H1 (cell line): Measurements from ENCODE around the gene SNU13. TPM values are rescaled to one million over a fixed set of nuclear protein-coding genes. Genes with fewer than 3 reads are reported as not detected.

ENCODE experiments used
- CTCF ChIA-PET: fragments of 300-600 bp; sonication (Branson Sonifier 250); formaldehyde crosslinking; loops from one replicate; lab custom pipeline; 2021; ENCODE audit not compliant: partially characterized antibody; lab: Charles Lee
- POLR2A ChIA-PET: fragments of 300-600 bp; sonication (Branson Sonifier 250); formaldehyde crosslinking; loops from one replicate; lab custom pipeline; 2021; ENCODE audit warnings: inconsistent platforms; ENCODE audit not compliant: partially characterized antibody; lab: Charles Lee
- DNase-seq, 2 experiments: peaks; one replicate each; pipeline versions ENCODE4 v3.0.0 to v3.0.0-alpha.2; 2010 to 2022; ENCODE audit warnings: low spot score in 2 of 2, low read depth in 1 of 2, mixed read lengths in 1 of 2
- FAIRE-seq: peaks from 2 replicates; lab custom pipeline; 2011; peaks lifted over from hg19 to GRCh38; lab: Jason Lieb, UNC
- H2AFZ ChIP-seq: 2 replicates; pipeline ENCODE4 v1.8.1; 2012; ENCODE audit warnings: low read length, inconsistent platforms
- H2AK5ac ChIP-seq: 2 replicates; pipeline ENCODE4 v1.6.1; 2013; ENCODE audit warnings: low read depth, low read length
- H2BK120ac ChIP-seq: replicated peaks from 2 replicates; pipeline ENCODE3; 2013; ENCODE audit warnings: low read depth, low read length, inconsistent platforms
- H2BK12ac ChIP-seq: 2 replicates; pipeline ENCODE4 v1.6.1; 2013; ENCODE audit warnings: low read depth, low read length
- H2BK15ac ChIP-seq: 2 replicates; pipeline ENCODE4 v1.6.1; 2013; ENCODE audit warnings: low read length
- H2BK20ac ChIP-seq: 2 replicates; pipeline ENCODE4 v1.6.1; 2013; ENCODE audit warnings: low read length
- H2BK5ac ChIP-seq: 2 replicates; pipeline ENCODE4 v1.6.1; 2013; ENCODE audit warnings: low read depth, low read length
- H3K14ac ChIP-seq: 2 replicates; pipeline ENCODE4 v1.6.1; 2013; ENCODE audit warnings: inconsistent platforms; ENCODE audit not compliant: insufficient read length
- H3K18ac ChIP-seq: 2 replicates; pipeline ENCODE4 v1.6.1; 2013; ENCODE audit warnings: low read length; ENCODE audit errors: extremely low read depth
- H3K23ac ChIP-seq: 2 replicates; pipeline ENCODE4 v1.6.1; 2013; ENCODE audit warnings: inconsistent platforms; ENCODE audit not compliant: insufficient read length
- H3K23me2 ChIP-seq: 2 replicates; pipeline ENCODE4 v1.6.1; 2013; ENCODE audit warnings: low read depth, low read length
- H3K27ac ChIP-seq: 2 replicates; pipeline ENCODE4 v1.6.1; 2011; ENCODE audit warnings: low read depth, low read length, inconsistent platforms
- H3K27me3 ChIP-seq, 4 experiments: replicated peaks in 1 of 4; 1 replicate in 1 of 4; 2 replicates in 3 of 4; pipeline versions ENCODE4 v1.6.1 to v1.8.1; 2011 to 2013; ENCODE audit warnings: low read length in 3 of 4, mild to moderate bottlenecking in 3 of 4, inconsistent platforms in 2 of 4, mixed read lengths in 2 of 4, moderate library complexity in 1 of 4; ENCODE audit not compliant: control insufficient read depth in 3 of 4, insufficient read depth in 3 of 4; ENCODE audit errors: extremely low read depth in 1 of 4
- H3K36me3 ChIP-seq, 4 experiments: 2 replicates each; pipeline versions ENCODE4 v1.6.1 to v1.8.1; 2011 to 2013; ENCODE audit warnings: mild to moderate bottlenecking in 4 of 4, low read length in 3 of 4, moderate library complexity in 2 of 4, control low read depth in 1 of 4, inconsistent platforms in 1 of 4; ENCODE audit not compliant: insufficient read depth in 4 of 4, control insufficient read depth in 2 of 4
- H3K4ac ChIP-seq: replicated peaks from 2 replicates; pipeline ENCODE3; 2013; ENCODE audit warnings: low read length, low read depth, mixed read lengths, inconsistent platforms; ENCODE audit not compliant: insufficient read length
- H3K4me1 ChIP-seq, 4 experiments: replicated peaks in 1 of 4; 1 replicate in 1 of 4; 2 replicates in 3 of 4; pipeline versions ENCODE4 v1.6.1 to v1.8.1; 2011 to 2013; ENCODE audit warnings: low read length in 3 of 4, inconsistent platforms in 2 of 4, mixed read lengths in 1 of 4; ENCODE audit not compliant: insufficient read depth in 4 of 4, control insufficient read depth in 3 of 4
- H3K4me2 ChIP-seq, 2 experiments: 2 replicates each; pipeline versions ENCODE4 v1.6.1 to v1.8.1; 2011 to 2013; ENCODE audit warnings: low read depth in 2 of 2, low read length in 2 of 2, control low read depth in 1 of 2, inconsistent platforms in 1 of 2, mild to moderate bottlenecking in 1 of 2; ENCODE audit not compliant: insufficient read depth in 1 of 2
- H3K4me3 ChIP-seq, 4 experiments: fragments of 200-600, 300-600 bp in 1 of 4; sonication (generic), shearing (Covaris generic), sonication (Bioruptor Twin) in 1 of 4; 2 replicates each; pipeline versions ENCODE4 v1.5.1 to v1.8.1; 2011 to 2016; ENCODE audit warnings: low read length in 4 of 4, low read depth in 3 of 4, control low read depth in 2 of 4, inconsistent platforms in 2 of 4, mild to moderate bottlenecking in 2 of 4, mixed read lengths in 1 of 4, moderate library complexity in 1 of 4; ENCODE audit not compliant: insufficient read depth in 2 of 4; ENCODE audit errors: extremely low read depth in 1 of 4
- H3K56ac ChIP-seq: replicated peaks from 2 replicates; pipeline ENCODE3; 2013; ENCODE audit warnings: low read depth, mild to moderate bottlenecking, mixed read lengths, low read length, inconsistent platforms; ENCODE audit not compliant: insufficient read length
- H3K79me1 ChIP-seq: 2 replicates; pipeline ENCODE4 v1.6.1; 2013; ENCODE audit warnings: low read depth, low read length, control low read depth
- H3K79me2 ChIP-seq, 2 experiments: 2 replicates each; pipeline versions ENCODE4 v1.6.1 to v1.8.1; 2012 to 2013; ENCODE audit warnings: low read length in 2 of 2, mild to moderate bottlenecking in 2 of 2, inconsistent platforms in 1 of 2; ENCODE audit not compliant: insufficient read depth in 2 of 2, control insufficient read depth in 1 of 2
- H3K9ac ChIP-seq, 4 experiments: replicated peaks in 1 of 4; 1 replicate in 1 of 4; 2 replicates in 3 of 4; pipeline versions ENCODE4 v1.6.1 to v1.8.1; 2011 to 2013; ENCODE audit warnings: low read depth in 3 of 4, low read length in 3 of 4, control low read depth in 2 of 4, mild to moderate bottlenecking in 2 of 4, moderate library complexity in 2 of 4, inconsistent platforms in 1 of 4; ENCODE audit errors: extremely low read depth in 1 of 4
- H3K9me3 ChIP-seq, 2 experiments: 2 replicates each; pipeline versions ENCODE4 v1.6.1 to v1.8.1; 2012 to 2013; ENCODE audit warnings: mild to moderate bottlenecking in 2 of 2, moderate library complexity in 2 of 2, control low read depth in 1 of 2, inconsistent platforms in 1 of 2, low read depth in 1 of 2, low read length in 1 of 2, mixed read lengths in 1 of 2; ENCODE audit not compliant: insufficient read depth in 2 of 2
- H4K20me1 ChIP-seq, 2 experiments: replicated peaks in 1 of 2; 2 replicates each; pipeline versions ENCODE3 to v1.8.1; 2011 to 2013; ENCODE audit warnings: inconsistent platforms in 2 of 2, low read length in 2 of 2, mild to moderate bottlenecking in 1 of 2; ENCODE audit not compliant: insufficient read depth in 2 of 2, control insufficient read depth in 1 of 2
- H4K5ac ChIP-seq: 2 replicates; pipeline ENCODE4 v1.6.1; 2013; ENCODE audit warnings: low read length, low read depth, mixed read lengths, inconsistent platforms; ENCODE audit not compliant: insufficient read length
- H4K8ac ChIP-seq: 2 replicates; pipeline ENCODE4 v1.8.0; 2013; ENCODE audit warnings: mild to moderate bottlenecking, moderate library complexity, low read length, inconsistent platforms; ENCODE audit not compliant: insufficient read depth; ENCODE audit errors: extremely low read depth
- H4K91ac ChIP-seq: replicated peaks from 2 replicates; pipeline ENCODE3; 2013; ENCODE audit warnings: low read length, mixed read lengths, inconsistent platforms; ENCODE audit not compliant: insufficient read length
- CBX5 ChIP-seq: fragments of 300-800, 300-1000 bp; sonication (generic); IDR thresholded peaks from 2 replicates; pipeline ENCODE4 v1.7.1; 2016; ENCODE audit warnings: antibody characterized with exemption, low read length, low read depth
- CHD2 ChIP-seq: IDR thresholded peaks from 2 replicates; pipeline ENCODE4 v1.6.1; 2012; ENCODE audit warnings: low read length, improper control_type of control experiment
- CTBP2 ChIP-seq: IDR thresholded peaks from 2 replicates; pipeline ENCODE4 v1.7.0; 2011; ENCODE audit warnings: borderline replicate concordance, mild to moderate bottlenecking, moderate library complexity, mixed read lengths, low read length; ENCODE audit not compliant: insufficient read depth, insufficient read length
- KDM1A ChIP-seq: fragments of 200-600, 300-600 bp; sonication (generic); IDR thresholded peaks from 2 replicates; pipeline ENCODE4 v1.7.1; 2016; ENCODE audit warnings: mild to moderate bottlenecking, low read length, borderline replicate concordance
- KDM4A ChIP-seq: IDR thresholded peaks from one replicate; pipeline ENCODE4 v1.7.1; 2012; ENCODE audit warnings: low read depth, mild to moderate bottlenecking, moderate library complexity, low read length, inconsistent platforms; ENCODE audit not compliant: severe bottlenecking
- KDM5A ChIP-seq: fragments of 200-600 bp; IDR thresholded peaks from 2 replicates; pipeline ENCODE4 v1.7.1; 2012; ENCODE audit warnings: mild to moderate bottlenecking, low read length, inconsistent platforms, mixed read lengths
- MAFK ChIP-seq: IDR thresholded peaks from 2 replicates; pipeline ENCODE4 v1.6.1; 2012; ENCODE audit warnings: low read depth, mild to moderate bottlenecking, improper control_type of control experiment, low read length
- POLR2AphosphoS5 ChIP-seq: IDR thresholded peaks from 2 replicates; pipeline ENCODE4 v1.6.1; 2011; ENCODE audit warnings: low read depth, low read length
- POU5F1 ChIP-seq: IDR thresholded peaks from 2 replicates; pipeline ENCODE4 v1.6.1; 2011; ENCODE audit warnings: low read depth, mild to moderate bottlenecking, low read length, moderate library complexity
- RXRA ChIP-seq: IDR thresholded peaks from 2 replicates; pipeline ENCODE4 v1.6.1; 2011; ENCODE audit warnings: low read depth, mild to moderate bottlenecking, low read length, moderate library complexity; ENCODE audit not compliant: insufficient read depth
- SP2 ChIP-seq: IDR thresholded peaks from 2 replicates; pipeline ENCODE4 v1.6.1; 2012; ENCODE audit warnings: mild to moderate bottlenecking, low read length, inconsistent platforms
- TAF7 ChIP-seq: optimal IDR thresholded peaks from 2 replicates; pipeline ENCODE3; 2011; ENCODE audit warnings: low read depth, mild to moderate bottlenecking, inconsistent platforms, low read length, moderate library complexity, borderline replicate concordance
- YY1 ChIP-seq: IDR thresholded peaks from 2 replicates; pipeline ENCODE4 v1.6.1; 2011; ENCODE audit warnings: low read depth, mild to moderate bottlenecking, low read length
- WGBS, 2 experiments: shearing (Covaris generic) in 1 of 2; methylation state at CpG; one replicate each; pipeline versions ENCODE4 v1.1.6 to v1.1.7; 2013 to 2015; ENCODE audit warnings: low lambda C conversion rate in 2 of 2, mixed read lengths in 2 of 2, inconsistent platforms in 1 of 2, low coverage in 1 of 2, missing lambda C conversion rate in 1 of 2; ENCODE audit not compliant: insufficient replicate concordance in 2 of 2, insufficient coverage in 1 of 2, insufficient read length in 1 of 2; ENCODE audit errors: extremely low coverage in 1 of 2, missing lambda C conversion rate in 1 of 2; 5-methylcytosine and 5-hydroxymethylcytosine counted together
- polyA plus RNA-seq, 7 experiments: library from polyadenylated mRNA; depleted of rRNA in 3 of 7; stranded (reverse) in 5 of 7; unstranded in 2 of 7; fragments of >200 nt in 5 of 7; fragments of 200-250 nt in 2 of 7; gene quantifications; 1 replicate in 5 of 7; 2 replicates in 1 of 7; 4 replicates in 1 of 7; pipeline versions ENCODE4 v1.2.1 to v1.2.3, GENCODE V29; 2011 to 2013; ENCODE audit warnings: missing spikeins in 2 of 7, mixed read lengths in 2 of 7
- total RNA-seq: library from RNA; stranded (reverse); fragmentation: NEBNext Ultra II Directional; extraction: Animal tissue kit (Norgen Biotek cat#: 25700); gene quantifications from 2 replicates; pipeline ENCODE4 v1.2.1, GENCODE V29; 2021
- TF ChIP-seq, protein P1 (sequence below): IDR thresholded peaks from 2 replicates; pipeline ENCODE4 v1.6.1; 2012; ENCODE audit warnings: inconsistent platforms

SNU13 gene
- total and polyA plus RNA-seq, 2 of the 8 experiments (the other 6 are each of a cell fraction or from before 2014, with no cell fraction given), result 241 to 281 TPM

DNA sequence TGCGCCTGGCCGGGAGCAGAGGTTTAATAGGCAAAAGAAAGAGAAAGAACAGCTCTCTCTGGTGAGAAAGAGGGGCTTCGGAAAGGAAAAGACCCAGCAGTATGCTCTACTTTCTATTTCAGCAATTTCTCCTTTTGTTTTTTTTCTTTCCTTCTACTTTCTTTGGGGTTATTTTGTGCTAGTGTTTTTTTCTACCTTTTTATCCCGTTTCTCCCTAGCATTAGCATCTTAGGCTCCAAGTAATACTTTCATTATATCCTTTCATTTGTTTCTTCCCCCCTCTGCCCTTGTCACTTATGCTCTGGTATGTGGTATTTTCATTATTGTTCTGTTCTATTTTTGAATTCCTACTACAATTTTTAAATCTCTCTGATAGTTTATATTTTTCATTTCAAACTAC lies 4.5 kb downstream of the SNU13 start:
- Histone ChIP-seq H2BK120ac (no peak overlapping the region), H3K27me3 (no peaks in the 10 kb centered on the region), H3K4me3 (no peak overlapping the region), H3K23me2 (peaks cover 9% of the 10 kb centered on the region), H2AK5ac (no peak overlapping the region), H2BK12ac (no peak overlapping the region), H3K4ac (no peak overlapping the region), H3K4me2 (no peak overlapping the region), H4K91ac (no peak overlapping the region), H4K5ac (no peak overlapping the region), H3K79me1 (peaks cover 6% of the 10 kb centered on the region; the same call in 1 of the 2 replicates), H3K56ac (no peak overlapping the region), H2BK20ac (no peak overlapping the region), H3K79me2 (peaks cover 15 to 83% of the 10 kb centered on the region in 2 experiments), H3K14ac (no peak overlapping the region), H2BK15ac (no peak overlapping the region), H3K18ac (no peak overlapping the region), H2BK5ac (no peak overlapping the region), H4K20me1 (peaks cover 0 to 11% of the 10 kb centered on the region in 2 experiments), H3K4me1 (peaks cover 0 to 3% (median 2%) of the 10 kb centered on the region in 4 experiments; a peak in 5 of 7 replicates), H2AFZ (no peak overlapping the region), H4K8ac (no peak overlapping the region), H3K27ac (no peak overlapping the region), H3K9ac (no peak overlapping the region), H3K9me3 (no peaks in the 10 kb centered on the region), H3K23ac (no peak overlapping the region), H3K36me3 (peaks cover 0 to 15% (median 7%) of the 10 kb centered on the region in 4 experiments; a peak in 7 of 8 replicates)
- FAIRE-seq, result no peak
- TF ChIP-seq KDM1A, result no peak
- no peak for TF ChIP-seq CBX5
- no peak for TF ChIP-seq YY1
- no peak for TF ChIP-seq SP2
- no peak for TF ChIP-seq RXRA
- no peak for TF ChIP-seq POLR2AphosphoS5
- TF ChIP-seq KDM5A, result no peak
- no peak for TF ChIP-seq POU5F1
- no peak for TF ChIP-seq KDM4A
- no peak for TF ChIP-seq CHD2
- TF ChIP-seq CTBP2, result no peak
- TF ChIP-seq, protein P1, sequence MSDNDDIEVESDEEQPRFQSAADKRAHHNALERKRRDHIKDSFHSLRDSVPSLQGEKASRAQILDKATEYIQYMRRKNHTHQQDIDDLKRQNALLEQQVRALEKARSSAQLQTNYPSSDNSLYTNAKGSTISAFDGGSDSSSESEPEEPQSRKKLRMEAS, result no peak
- TF ChIP-seq TAF7, result no peak
- no peak for TF ChIP-seq MAFK
- 98% methylated on average over 4 of the region's 4 CpGs; no CpG with 5 or more reads in 1 of the 2 experiments for WGBS, 2 experiments
- POLR2A ChIA-PET, result no interaction called here
- CTCF ChIA-PET, result interaction anchor here (0.7 to 2.2 kb wide), 3 partner anchors 9 to 238 kb away, joined by 3 to 8 read pairs (median 3); no protein-coding TSS in a partner anchor
- no peak for DNase-seq
